ENCODE measurements around the gene TERT. TPM values are rescaled to one million over a fixed set of nuclear protein-coding genes. Genes with fewer than 3 reads are reported as not detected.

Gene TERT
- total and polyA plus RNA-seq, 3 experiments from 2014 or later, result 2.0 to 2.5 TPM; not detected in 1

DNA sequence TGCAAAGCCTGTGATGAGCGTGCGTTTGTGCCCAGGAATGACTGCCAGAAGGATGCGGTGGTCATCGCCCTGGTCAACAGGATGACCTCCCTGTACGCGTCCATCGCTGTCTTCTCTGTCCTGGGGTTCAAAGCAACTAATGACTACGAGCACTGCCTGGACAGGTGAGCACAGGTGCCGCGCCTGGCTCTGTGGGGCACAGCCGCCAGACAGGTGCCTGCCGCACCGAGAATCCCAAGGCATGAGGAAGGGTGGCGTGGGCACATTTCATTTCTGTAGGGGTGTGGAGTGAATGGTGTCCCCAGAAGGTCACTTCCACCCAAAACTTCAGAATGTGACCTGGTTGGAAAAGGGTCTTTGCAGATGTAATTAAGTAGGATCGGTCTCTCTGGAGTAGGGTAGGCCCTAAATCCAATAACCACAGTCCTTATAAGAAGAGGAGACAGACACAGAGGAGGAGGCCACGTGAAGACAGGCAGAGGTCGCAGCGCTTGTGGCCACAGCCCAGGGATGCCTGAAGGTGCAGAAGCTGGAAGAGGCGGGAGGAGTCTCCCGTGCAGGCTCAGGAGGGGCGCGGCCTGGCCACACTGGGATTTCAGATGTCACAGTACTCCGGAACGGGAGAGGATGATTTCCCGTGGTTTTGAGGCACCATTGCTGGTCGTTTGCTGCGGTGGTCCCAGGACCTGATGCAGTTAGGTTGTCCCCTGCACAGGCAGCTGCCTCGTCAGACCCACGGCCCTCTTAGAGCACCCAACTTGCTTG, 54.2 kb downstream of the TERT start:
- H3K9me3 Mint-ChIP-seq, result peaks cover 6 to 9% (median 6%) of the 10 kb centered on the region in 5 donors
- ChIA-PET POLR2A (no interaction called here), CTCF (no interaction called here)
- H3K9me3 ChIP-seq (ENCODE audit: low read length), result no peaks in the 10 kb centered on the region
- H3K27me3 ChIP-seq (ENCODE audit: insufficient read depth, low read length, poor library complexity, severe bottlenecking), result no peaks in the 10 kb centered on the region
- no peak overlapping the region for H3K4me3 ChIP-seq (ENCODE audit: low read length)
- no peaks in the 10 kb centered on the region for H3K4me1 ChIP-seq (ENCODE audit: insufficient read depth, low read length)
- H3K36me3 ChIP-seq (ENCODE audit: insufficient read depth, low read length), result no peaks in the 10 kb centered on the region
- H3K36me3 Mint-ChIP-seq, result peaks cover 0 to 5% (median 0%) of the 10 kb centered on the region in 3 donors
- H3K27ac Mint-ChIP-seq, result no peak overlapping the region
- H3K4me3 Mint-ChIP-seq, result no peak overlapping the region
- H3K4me1 Mint-ChIP-seq, result no peaks in the 10 kb centered on the region
- no peak overlapping the region for H3K27ac ChIP-seq (ENCODE audit: low read depth, low read length)
- peaks cover 0 to 7% of the 10 kb centered on the region in 2 donors for H3K27me3 Mint-ChIP-seq
- DNase-seq, result no peak

DNA sequence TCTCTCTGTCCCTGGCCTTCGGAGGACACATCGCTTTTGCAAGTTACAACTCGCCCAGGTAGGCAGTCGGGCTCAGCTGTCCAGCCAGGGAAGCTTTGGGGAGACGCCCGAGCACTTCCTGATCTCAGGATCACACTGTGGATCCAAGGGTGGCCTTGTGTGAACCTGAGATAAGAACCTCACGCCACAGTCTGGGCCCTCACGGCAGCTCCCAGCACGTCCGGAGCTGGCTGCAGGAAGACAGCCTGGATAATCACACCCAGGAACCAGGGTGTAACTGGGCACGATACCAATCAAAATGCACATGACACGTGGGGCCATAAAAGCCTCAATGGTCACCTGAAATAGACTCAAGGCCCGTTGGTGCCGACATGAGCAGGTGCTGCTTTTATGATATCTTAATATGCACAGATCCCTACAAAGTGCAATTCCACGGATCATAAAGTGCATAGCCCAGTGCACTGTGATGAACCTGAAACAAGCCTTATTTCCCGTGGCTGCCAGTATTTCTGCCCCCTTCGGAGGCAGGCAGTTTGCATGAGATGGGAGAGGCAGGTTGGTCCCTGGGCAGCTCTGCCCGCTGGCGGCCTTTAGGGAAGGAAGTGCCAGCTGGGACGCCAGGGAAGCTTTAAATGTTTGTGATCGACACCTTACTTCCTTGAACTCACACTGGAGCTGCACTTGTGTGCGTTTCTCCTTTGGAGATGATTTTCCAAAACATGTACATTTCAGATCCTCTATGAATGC, 55.2 kb downstream of the TERT start:
- Histone ChIP-seq H3K4me1 (ENCODE audit: insufficient read depth, low read length) (no peaks in the 10 kb centered on the region), H3K27me3 (ENCODE audit: insufficient read depth, low read length, poor library complexity, severe bottlenecking) (no peaks in the 10 kb centered on the region), H3K9me3 (ENCODE audit: low read length) (no peaks in the 10 kb centered on the region), H3K36me3 (ENCODE audit: insufficient read depth, low read length) (no peaks in the 10 kb centered on the region), H3K4me3 (ENCODE audit: low read length) (no peak overlapping the region), H3K27ac (ENCODE audit: low read depth, low read length) (no peak overlapping the region)
- no peak overlapping the region for H3K4me3 Mint-ChIP-seq
- H3K4me1 Mint-ChIP-seq, result no peaks in the 10 kb centered on the region
- no peak for DNase-seq
- ChIA-PET CTCF (no interaction called here), POLR2A (no interaction called here)
- H3K27me3 Mint-ChIP-seq, result peaks cover 0 to 5% of the 10 kb centered on the region in 2 donors
- H3K9me3 Mint-ChIP-seq, result peaks cover 6 to 12% (median 8%) of the 10 kb centered on the region in 5 donors
- peaks cover 0 to 8% (median 0%) of the 10 kb centered on the region in 3 donors for H3K36me3 Mint-ChIP-seq
- no peak overlapping the region for H3K27ac Mint-ChIP-seq

DNA sequence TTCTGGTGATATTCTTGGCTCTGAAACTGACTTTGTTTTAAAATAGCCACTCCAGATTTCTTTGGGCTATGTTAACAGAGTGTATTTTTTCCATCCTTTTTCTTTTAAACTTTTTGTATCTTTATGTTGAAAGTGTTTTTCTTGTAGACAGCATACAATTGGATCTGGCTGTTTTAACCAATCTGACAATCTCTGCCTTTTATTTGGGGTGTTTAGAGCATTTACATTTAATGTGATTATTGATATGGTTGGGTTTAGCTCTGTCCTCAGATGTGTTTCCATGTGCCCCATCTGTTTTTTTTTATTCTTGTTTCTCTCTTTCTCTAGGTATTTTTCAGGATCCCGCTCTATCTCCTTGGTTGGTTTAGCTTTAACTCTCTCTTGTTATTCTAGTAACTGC, 59.0 kb downstream of the TERT start:
- ChIA-PET POLR2A (no interaction called here), CTCF (no interaction called here)

GRCh38 chr5:1235379-1235778, 59.5 kb downstream of the TERT start:
- POLR2A ChIA-PET, result no interaction called here
- peaks cover 3 to 5% of the 10 kb centered on the region in 2 donors for H3K27me3 Mint-ChIP-seq
- no peak overlapping the region for H3K4me3 Mint-ChIP-seq
- DNase-seq, result no peak
- H3K9me3 Mint-ChIP-seq, result peaks cover 6 to 12% (median 9%) of the 10 kb centered on the region in 5 donors
- H3K4me1 ChIP-seq (ENCODE audit: insufficient read depth, low read length), result no peaks in the 10 kb centered on the region
- CTCF ChIA-PET, result no interaction called here
- peaks cover 0 to 8% (median 0%) of the 10 kb centered on the region in 3 donors for H3K36me3 Mint-ChIP-seq
- no peaks in the 10 kb centered on the region for H3K36me3 ChIP-seq (ENCODE audit: insufficient read depth, low read length)
- H3K27ac Mint-ChIP-seq, result no peak overlapping the region
- no peaks in the 10 kb centered on the region for H3K9me3 ChIP-seq (ENCODE audit: low read length)
- no peaks in the 10 kb centered on the region for H3K27me3 ChIP-seq (ENCODE audit: insufficient read depth, low read length, poor library complexity, severe bottlenecking)
- H3K27ac ChIP-seq (ENCODE audit: low read depth, low read length), result no peak overlapping the region
- no peaks in the 10 kb centered on the region for H3K4me1 Mint-ChIP-seq
- H3K4me3 ChIP-seq (ENCODE audit: low read length), result no peak overlapping the region

More for the DNA sequence above, 59.0 kb downstream of the TERT start:
- H3K4me3 Mint-ChIP-seq, result no peak overlapping the region
- Histone ChIP-seq H3K27me3 (ENCODE audit: insufficient read depth, low read length, poor library complexity, severe bottlenecking) (no peaks in the 10 kb centered on the region), H3K36me3 (ENCODE audit: insufficient read depth, low read length) (no peaks in the 10 kb centered on the region), H3K4me3 (ENCODE audit: low read length) (no peak overlapping the region), H3K9me3 (ENCODE audit: low read length) (no peaks in the 10 kb centered on the region), H3K27ac (ENCODE audit: low read depth, low read length) (no peak overlapping the region), H3K4me1 (ENCODE audit: insufficient read depth, low read length) (no peaks in the 10 kb centered on the region)
- DNase-seq, result no peak
- H3K4me1 Mint-ChIP-seq, result no peaks in the 10 kb centered on the region
- peaks cover 0 to 8% (median 0%) of the 10 kb centered on the region in 3 donors for H3K36me3 Mint-ChIP-seq
- H3K27me3 Mint-ChIP-seq, result peaks cover 0 to 5% of the 10 kb centered on the region in 2 donors
- H3K9me3 Mint-ChIP-seq, result peaks cover 6 to 12% (median 9%) of the 10 kb centered on the region in 5 donors
- H3K27ac Mint-ChIP-seq, result no peak overlapping the region

- Histone ChIP-seq H3K9me3 (ENCODE audit: low read length) (no peaks in the 10 kb centered on the region), H3K27me3 (ENCODE audit: insufficient read depth, low read length, poor library complexity, severe bottlenecking) (peaks cover 4% of the 10 kb centered on the region), H3K4me1 (ENCODE audit: insufficient read depth, low read length) (no peaks in the 10 kb centered on the region), H3K27ac (ENCODE audit: low read depth, low read length) (no peak overlapping the region), H3K36me3 (ENCODE audit: insufficient read depth, low read length) (no peaks in the 10 kb centered on the region), H3K4me3 (ENCODE audit: low read length) (no peak overlapping the region)
- ChIA-PET POLR2A (no interaction called here), CTCF (no interaction called here)
- Mint-ChIP-seq H3K36me3 (peaks cover 0 to 8% (median 0%) of the 10 kb centered on the region in 3 donors), H3K4me3 (no peak overlapping the region), H3K27ac (no peak overlapping the region), H3K9me3 (peaks cover 6 to 12% (median 9%) of the 10 kb centered on the region in 5 donors), H3K4me1 (peaks cover 0 to 4% (median 0%) of the 10 kb centered on the region in 3 donors), H3K27me3 (peaks cover 9 to 15% of the 10 kb centered on the region in 2 donors)
- no peak for DNase-seq
Observed at GRCh38 chr5:1232780-1233179, 62.1 kb downstream of the TERT start.

DNA sequence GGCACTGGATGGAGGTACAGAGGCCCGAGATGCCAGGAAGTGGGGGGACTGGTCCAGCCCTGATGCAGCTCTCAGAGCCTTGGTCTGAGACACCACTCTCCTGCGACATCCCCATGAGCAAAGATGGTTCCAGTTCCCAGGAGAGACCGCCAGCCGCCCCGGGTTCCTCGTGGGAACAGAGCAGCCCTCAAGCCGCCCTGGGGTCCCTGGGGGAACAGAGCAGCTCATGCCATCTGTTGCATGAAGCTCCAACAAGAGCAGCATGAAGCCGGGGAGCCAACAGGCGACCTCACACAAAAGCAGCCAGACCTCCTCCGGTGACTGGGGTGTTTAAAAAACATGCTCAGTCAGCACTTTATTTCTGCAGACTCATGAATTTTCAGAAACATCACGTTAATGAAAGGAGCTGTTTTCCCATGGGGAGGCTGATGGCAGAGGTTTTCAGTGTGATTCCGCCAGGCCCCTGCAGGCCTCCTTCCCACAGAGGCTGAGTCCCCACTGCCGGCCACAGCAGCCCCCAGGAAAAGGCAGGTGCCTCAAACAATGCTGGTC, 63.4 kb downstream of the TERT start:
- no peak overlapping the region for H3K27ac ChIP-seq (ENCODE audit: low read depth, low read length)
- no peak overlapping the region for H3K4me3 ChIP-seq (ENCODE audit: low read length)
- ChIA-PET POLR2A (no interaction called here), CTCF (no interaction called here)
- no peaks in the 10 kb centered on the region for H3K36me3 ChIP-seq (ENCODE audit: insufficient read depth, low read length)
- no peaks in the 10 kb centered on the region for H3K9me3 ChIP-seq (ENCODE audit: low read length)
- Mint-ChIP-seq H3K27ac (no peak overlapping the region), H3K4me1 (peaks cover 0 to 4% (median 0%) of the 10 kb centered on the region in 3 donors), H3K4me3 (no peak overlapping the region), H3K27me3 (peaks cover 9 to 22% of the 10 kb centered on the region in 2 donors), H3K36me3 (peaks cover 0 to 8% (median 0%) of the 10 kb centered on the region in 3 donors), H3K9me3 (peaks cover 5 to 10% (median 8%) of the 10 kb centered on the region in 5 donors)
- H3K4me1 ChIP-seq (ENCODE audit: insufficient read depth, low read length), result no peaks in the 10 kb centered on the region
- peaks cover 4% of the 10 kb centered on the region for H3K27me3 ChIP-seq (ENCODE audit: insufficient read depth, low read length, poor library complexity, severe bottlenecking)
- no peak for DNase-seq

GRCh38 chr5:1230551-1230950, 64.3 kb downstream of the TERT start:
- POLR2A ChIA-PET, result no interaction called here
- H3K27me3 ChIP-seq (ENCODE audit: insufficient read depth, low read length, poor library complexity, severe bottlenecking), result peaks cover 4% of the 10 kb centered on the region
- H3K9me3 ChIP-seq (ENCODE audit: low read length), result no peaks in the 10 kb centered on the region
- no peak for DNase-seq
- CTCF ChIA-PET, result no interaction called here
- Mint-ChIP-seq H3K4me3 (no peak overlapping the region), H3K36me3 (peaks cover 0 to 1% (median 0%) of the 10 kb centered on the region in 3 donors), H3K27ac (no peak overlapping the region), H3K4me1 (peaks cover 0 to 4% (median 0%) of the 10 kb centered on the region in 3 donors), H3K9me3 (peaks cover 0 to 3% (median under 1%) of the 10 kb centered on the region in 5 donors), H3K27me3 (peaks cover 8 to 22% of the 10 kb centered on the region in 2 donors)
- H3K4me3 ChIP-seq (ENCODE audit: low read length), result no peak overlapping the region
- H3K27ac ChIP-seq (ENCODE audit: low read depth, low read length), result no peak overlapping the region
- no peaks in the 10 kb centered on the region for H3K4me1 ChIP-seq (ENCODE audit: insufficient read depth, low read length)
- H3K36me3 ChIP-seq (ENCODE audit: insufficient read depth, low read length), result no peaks in the 10 kb centered on the region

DNA sequence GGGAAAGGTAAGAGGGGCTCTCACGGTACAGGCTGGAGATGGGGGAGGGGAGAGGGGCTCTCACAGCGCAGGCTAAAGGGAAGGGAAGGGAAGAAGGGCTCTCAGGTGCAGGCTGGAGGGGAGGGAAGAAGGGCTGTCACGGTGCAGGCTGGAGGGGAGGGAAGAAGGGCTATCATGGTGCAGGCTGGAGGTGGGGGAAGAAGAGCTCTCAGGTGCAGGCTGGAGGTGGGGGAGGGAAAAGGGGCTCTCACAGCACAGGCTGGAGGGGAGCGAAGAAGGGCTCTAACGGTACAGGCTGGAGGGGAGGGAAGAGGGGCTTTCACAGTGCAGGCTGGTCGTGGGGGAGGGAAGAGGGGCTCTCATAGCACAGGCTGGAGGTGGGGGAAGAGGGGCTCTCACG, 65.0 kb downstream of the TERT start:
- no peak overlapping the region for H3K27ac ChIP-seq (ENCODE audit: low read depth, low read length)
- CTCF ChIA-PET, result no interaction called here
- no peak overlapping the region for H3K4me3 Mint-ChIP-seq

More for the DNA sequence above, 65.0 kb downstream of the TERT start:
- Mint-ChIP-seq H3K4me1 (peaks cover 0 to 4% (median 0%) of the 10 kb centered on the region in 3 donors), H3K27ac (no peak overlapping the region), H3K9me3 (peaks cover 0 to 2% (median 0%) of the 10 kb centered on the region in 5 donors), H3K27me3 (peaks cover 6 to 22% of the 10 kb centered on the region in 2 donors), H3K36me3 (no peaks in the 10 kb centered on the region)
- POLR2A ChIA-PET, result no interaction called here
- Histone ChIP-seq H3K27me3 (ENCODE audit: insufficient read depth, low read length, poor library complexity, severe bottlenecking) (peaks cover 4% of the 10 kb centered on the region), H3K36me3 (ENCODE audit: insufficient read depth, low read length) (no peaks in the 10 kb centered on the region), H3K4me3 (ENCODE audit: low read length) (no peak overlapping the region), H3K4me1 (ENCODE audit: insufficient read depth, low read length) (no peaks in the 10 kb centered on the region), H3K9me3 (ENCODE audit: low read length) (no peaks in the 10 kb centered on the region)
- DNase-seq, result no peak

Measured in CD8-positive, alpha-beta memory T cell (primary cell).